ENCODE data around the gene HES3.
A peak's percentile ranks its signal among the peaks of the same experiment; 100 is the strongest.

Gene HES3

GRCh38 chr1:6205849-6206519 is 38.0 kb upstream of the HES3 start, which contains the start of gene RNF207:
Gene RNF207 (plus strand): TSS chr1:6206119. CDS start chr1:6206536, 417 bp downstream.
- H3K4me3 ChIP-seq = peak within 1 kb of the TSS; percentile 76
- DNase-seq (ENCODE audit: low spot score) = no peak
- H3K27ac ChIP-seq = peak within 1 kb of the TSS; percentile 38 to 82
- TF ChIP-seq CTCF (IDR thresholded peaks at IDR 0.05) = no peak

- TF ChIP-seq CTCF (IDR thresholded peaks at IDR 0.05) = no peak
- H3K4me3 ChIP-seq = peak overlapping the region; percentile 76
- peak overlapping the region; percentile 38 to 82 for H3K27ac ChIP-seq
- no peak for DNase-seq (ENCODE audit: low spot score)
These were observed 37.5 kb upstream of the HES3 start for GRCh38 chr1:6206520-6206855.

GRCh38 chr1:6207075-6207885 is 36.7 kb upstream of the HES3 start:
- peak overlapping the region; percentile 76 for H3K4me3 ChIP-seq
- TF ChIP-seq CTCF (IDR thresholded peaks at IDR 0.05) = no peak
- no peak for DNase-seq (ENCODE audit: low spot score)
- H3K27ac ChIP-seq = no peak overlapping the region

- Histone ChIP-seq H3K4me3 (no peak overlapping the region), H3K27ac (no peak overlapping the region)
- no peak for TF ChIP-seq CTCF (IDR thresholded peaks at IDR 0.05)
- no peak for DNase-seq (ENCODE audit: low spot score)
These were observed 36.1 kb upstream of the HES3 start for GRCh38 chr1:6207921-6208320.

- peak; percentile 34 for TF ChIP-seq CTCF (IDR thresholded peaks at IDR 0.05)
- H3K4me3 ChIP-seq = peak overlapping the region; percentile 72
- DNase-seq (ENCODE audit: low spot score) = no peak
- peak overlapping the region in 1 of 2 donors; percentile 28 for H3K27ac ChIP-seq
These were observed 35.0 kb upstream of the HES3 start for GRCh38 chr1:6208723-6209660.

- H3K4me3 ChIP-seq = peak overlapping the region; percentile 72
- TF ChIP-seq CTCF (IDR thresholded peaks at IDR 0.05) = no peak
- no peak overlapping the region for H3K27ac ChIP-seq
- DNase-seq (ENCODE audit: low spot score) = no peak
These were observed 34.1 kb upstream of the HES3 start for GRCh38 chr1:6209661-6210580.
